Stomach (tissue), 4 donors: ENCODE measurements around the gene GSG1L2.

Experiments
- EP300 ChIP-seq: sonication (generic); formaldehyde crosslinking; IDR thresholded peaks from one replicate; pipeline ENCODE4 v1.6.1; 2017; ENCODE audit warnings: antibody characterized with exemption
- POLR2A ChIP-seq, 4 donors: fragments of 450-650 bp; IDR thresholded peaks; one replicate each; pipeline ENCODE4 v1.6.1; 2016; ENCODE audit warnings: antibody characterized with exemption in 4 of 4, control low read depth in 2 of 4, mild to moderate bottlenecking in 1 of 4, moderate library complexity in 1 of 4
- POLR2AphosphoS5 ChIP-seq, 3 donors: sonication (generic); formaldehyde crosslinking; IDR thresholded peaks; one replicate each; pipeline ENCODE4 v1.6.1; 2016; ENCODE audit warnings: antibody characterized with exemption in 3 of 3
- TF ChIP-seq, protein P1 (sequence below), 7 experiments: fragments of 450-650 bp in 4 of 7; fragments of 200-600 bp in 3 of 7; sonication (generic) in 3 of 7; IDR thresholded peaks; one replicate each; pipeline ENCODE4 v1.5.1; 2016 to 2019; ENCODE audit warnings: antibody characterized with exemption in 7 of 7, control low read depth in 2 of 7, mild to moderate bottlenecking in 1 of 7

DNA sequence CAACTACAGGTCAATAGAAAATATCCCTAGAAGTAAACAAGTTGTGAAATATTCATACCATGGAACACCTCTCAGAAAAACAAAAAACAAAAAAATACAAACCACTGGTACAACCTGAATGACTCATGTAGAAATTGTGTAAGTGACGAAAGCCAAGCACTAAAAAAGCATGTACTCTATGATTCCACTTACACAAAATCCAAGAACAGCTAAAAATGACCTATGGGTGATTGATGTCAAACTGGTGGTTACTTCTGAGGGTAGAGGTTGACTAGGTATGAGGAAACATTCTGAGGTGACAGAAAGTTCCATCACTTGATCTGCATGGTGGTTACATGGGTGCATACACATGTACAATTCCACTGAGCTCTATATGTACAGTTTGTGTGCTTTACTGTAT, 61.6 kb downstream of the GSG1L2 start:
- TF ChIP-seq, protein P1, sequence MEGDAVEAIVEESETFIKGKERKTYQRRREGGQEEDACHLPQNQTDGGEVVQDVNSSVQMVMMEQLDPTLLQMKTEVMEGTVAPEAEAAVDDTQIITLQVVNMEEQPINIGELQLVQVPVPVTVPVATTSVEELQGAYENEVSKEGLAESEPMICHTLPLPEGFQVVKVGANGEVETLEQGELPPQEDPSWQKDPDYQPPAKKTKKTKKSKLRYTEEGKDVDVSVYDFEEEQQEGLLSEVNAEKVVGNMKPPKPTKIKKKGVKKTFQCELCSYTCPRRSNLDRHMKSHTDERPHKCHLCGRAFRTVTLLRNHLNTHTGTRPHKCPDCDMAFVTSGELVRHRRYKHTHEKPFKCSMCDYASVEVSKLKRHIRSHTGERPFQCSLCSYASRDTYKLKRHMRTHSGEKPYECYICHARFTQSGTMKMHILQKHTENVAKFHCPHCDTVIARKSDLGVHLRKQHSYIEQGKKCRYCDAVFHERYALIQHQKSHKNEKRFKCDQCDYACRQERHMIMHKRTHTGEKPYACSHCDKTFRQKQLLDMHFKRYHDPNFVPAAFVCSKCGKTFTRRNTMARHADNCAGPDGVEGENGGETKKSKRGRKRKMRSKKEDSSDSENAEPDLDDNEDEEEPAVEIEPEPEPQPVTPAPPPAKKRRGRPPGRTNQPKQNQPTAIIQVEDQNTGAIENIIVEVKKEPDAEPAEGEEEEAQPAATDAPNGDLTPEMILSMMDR (IDR thresholded peaks at IDR 0.05): no peak
- TF ChIP-seq EP300 (no peak), POLR2AphosphoS5 (IDR thresholded peaks at IDR 0.05) (no peak), POLR2A (IDR thresholded peaks at IDR 0.05) (no peak)
